Activated naive CD4-positive, alpha-beta T cell treated with Interleukin-2 at 50 U/mL for 16 hours (primary cell): Measurements from ENCODE around the gene KCP.
"Not testable (repeated sequence)": the region's sequence is repeated elsewhere in the genome, so short reads cannot be mapped to it uniquely, and the experiment has no call there.

ENCODE experiments used
- DNase-seq: peaks from one replicate; pipeline ENCODE4 v3.0.0-alpha.2; 2020

Gene KCP

DNA sequence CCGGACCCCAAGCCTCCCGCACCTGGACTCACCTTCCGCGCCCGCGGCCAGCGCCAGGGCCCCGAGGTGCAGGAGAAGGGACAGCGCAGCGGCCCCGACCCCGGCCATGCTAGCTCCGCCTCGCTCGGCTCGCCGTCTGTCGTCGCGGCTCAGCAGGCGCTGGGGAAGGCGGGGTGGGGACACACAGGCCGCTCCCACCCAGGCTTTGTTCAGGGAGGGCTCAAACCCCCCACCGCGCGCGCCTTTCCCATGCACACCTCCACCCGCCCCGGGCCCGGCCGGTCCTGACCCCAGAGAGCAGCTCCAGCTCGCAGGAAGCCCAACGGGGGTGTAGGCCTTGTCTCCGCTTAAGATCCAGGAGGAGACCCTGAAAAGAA lies at the start of gene KCP:
Gene KCP (minus strand): TSS at position 141 of the 377 bp plus-strand sequence. CDS start 33 bp downstream, at position 108.
- DNase-seq, result no peak

DNA sequence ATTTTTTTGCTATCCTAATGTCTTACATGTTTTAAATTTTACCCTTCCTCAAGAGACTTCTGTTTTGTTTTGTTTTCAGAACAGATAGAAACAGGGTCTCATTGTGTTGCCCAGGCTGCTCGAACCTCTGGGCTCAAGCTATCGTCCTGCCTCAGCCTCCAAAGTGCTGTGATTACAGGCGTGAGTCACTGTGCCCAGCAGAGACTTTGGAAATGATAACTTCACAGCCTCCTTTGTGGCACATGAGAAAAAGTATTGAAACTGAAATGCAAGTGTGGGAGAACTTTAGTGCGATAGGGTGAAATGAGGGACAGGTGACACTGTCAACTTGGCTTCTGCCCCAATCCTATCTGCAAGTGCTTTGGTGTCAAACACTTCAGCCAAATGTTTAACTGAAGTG lies 48.8 kb upstream of the KCP start:
- DNase-seq, result no peak

- DNase-seq, result no peak
These were observed 45.5 kb upstream of the KCP start for GRCh38 chr7:128955981-128956380.

DNA sequence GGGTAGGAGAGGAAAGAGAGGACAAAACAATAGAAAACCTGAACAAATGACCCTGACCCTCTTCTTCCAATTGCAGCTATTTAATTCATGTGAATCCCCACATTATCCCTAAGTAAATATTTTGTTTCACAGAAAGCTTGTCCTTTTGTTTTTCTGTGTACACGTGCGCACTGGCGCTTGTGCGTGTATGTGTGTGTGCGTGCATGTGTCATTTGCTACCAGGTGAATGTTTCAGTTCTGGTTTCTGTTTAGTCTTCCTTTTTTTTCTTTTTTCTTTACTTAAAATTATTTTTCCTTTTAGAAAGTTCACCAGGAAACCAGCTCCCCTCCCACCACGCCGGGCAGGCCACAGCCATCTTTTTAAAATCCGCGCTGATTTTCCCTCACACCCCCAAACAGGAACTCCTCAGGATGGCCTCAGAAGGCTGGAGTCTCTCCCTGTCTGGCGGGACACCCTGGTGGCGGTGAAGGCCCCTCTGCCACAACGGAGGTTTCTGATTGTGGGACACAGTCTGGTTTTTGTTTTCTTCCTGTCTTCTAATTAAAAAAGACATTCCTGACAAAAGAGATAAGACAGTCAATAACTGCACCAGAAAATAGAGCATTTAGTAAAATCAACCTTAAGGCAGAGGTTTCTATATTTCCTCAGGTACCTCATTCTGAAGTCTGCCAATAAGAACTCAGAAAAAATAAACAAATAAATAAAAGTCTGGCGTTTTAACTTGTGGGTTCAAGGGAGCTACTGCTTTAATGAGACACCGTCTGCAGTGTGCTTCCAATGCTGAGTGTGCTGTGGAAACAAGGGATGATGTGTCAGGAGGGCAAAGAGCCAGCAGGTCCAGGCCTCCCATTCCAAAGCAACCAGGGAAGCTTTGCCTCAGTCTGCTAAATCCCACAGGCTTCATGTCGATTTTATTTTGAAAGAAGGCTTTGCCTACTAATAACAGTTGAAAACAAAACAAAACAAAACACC lies 44.6 kb upstream of the KCP start:
- DNase-seq, result no peak

DNA sequence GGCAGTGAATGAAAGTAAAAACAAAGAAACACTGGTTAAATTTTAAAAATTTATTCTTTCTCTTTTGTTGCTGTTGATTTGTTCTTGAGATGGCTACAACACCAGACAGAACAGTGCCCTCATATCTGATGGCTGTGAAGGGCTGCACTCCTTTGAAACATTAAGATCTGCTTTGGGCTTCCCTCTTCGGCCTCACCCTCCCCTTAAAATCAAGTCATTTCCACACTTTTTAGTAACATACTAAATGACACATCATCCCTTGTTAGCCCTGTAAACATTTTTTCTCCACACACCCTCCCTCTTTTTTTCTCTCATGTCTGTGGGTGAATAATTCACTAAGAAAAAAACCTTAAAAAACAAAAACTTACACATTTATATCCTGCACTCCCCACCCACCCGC lies 43.6 kb upstream of the KCP start:
- no peak for DNase-seq

DNA sequence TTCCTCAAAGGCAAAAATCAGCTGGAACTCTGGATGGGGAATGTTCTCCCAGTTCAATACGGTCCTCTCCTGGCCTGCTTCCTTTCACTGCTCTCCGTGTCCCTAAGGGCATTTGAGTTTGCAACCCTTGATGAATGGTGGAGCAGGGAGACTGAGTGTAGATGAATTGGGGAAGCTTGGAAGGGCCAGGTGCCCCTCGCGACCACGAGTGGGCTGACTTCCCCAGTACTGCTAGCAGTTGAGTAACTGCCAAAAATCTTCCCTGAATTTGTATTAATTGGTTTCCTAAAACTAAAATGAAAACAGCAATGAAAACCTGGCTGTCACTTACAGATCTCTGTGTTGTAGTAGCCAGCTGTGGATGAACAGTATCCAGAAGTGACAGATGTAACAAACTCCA lies 40.8 kb upstream of the KCP start:
- no peak for DNase-seq

- DNase-seq, result no peak
These were observed 38.7 kb upstream of the KCP start for GRCh38 chr7:128948976-128949760.

- no peak for DNase-seq
These were observed 37.9 kb upstream of the KCP start for GRCh38 chr7:128948312-128948973.

- no peak for DNase-seq
These were observed 37.3 kb upstream of the KCP start for GRCh38 chr7:128947854-128948253.

DNA sequence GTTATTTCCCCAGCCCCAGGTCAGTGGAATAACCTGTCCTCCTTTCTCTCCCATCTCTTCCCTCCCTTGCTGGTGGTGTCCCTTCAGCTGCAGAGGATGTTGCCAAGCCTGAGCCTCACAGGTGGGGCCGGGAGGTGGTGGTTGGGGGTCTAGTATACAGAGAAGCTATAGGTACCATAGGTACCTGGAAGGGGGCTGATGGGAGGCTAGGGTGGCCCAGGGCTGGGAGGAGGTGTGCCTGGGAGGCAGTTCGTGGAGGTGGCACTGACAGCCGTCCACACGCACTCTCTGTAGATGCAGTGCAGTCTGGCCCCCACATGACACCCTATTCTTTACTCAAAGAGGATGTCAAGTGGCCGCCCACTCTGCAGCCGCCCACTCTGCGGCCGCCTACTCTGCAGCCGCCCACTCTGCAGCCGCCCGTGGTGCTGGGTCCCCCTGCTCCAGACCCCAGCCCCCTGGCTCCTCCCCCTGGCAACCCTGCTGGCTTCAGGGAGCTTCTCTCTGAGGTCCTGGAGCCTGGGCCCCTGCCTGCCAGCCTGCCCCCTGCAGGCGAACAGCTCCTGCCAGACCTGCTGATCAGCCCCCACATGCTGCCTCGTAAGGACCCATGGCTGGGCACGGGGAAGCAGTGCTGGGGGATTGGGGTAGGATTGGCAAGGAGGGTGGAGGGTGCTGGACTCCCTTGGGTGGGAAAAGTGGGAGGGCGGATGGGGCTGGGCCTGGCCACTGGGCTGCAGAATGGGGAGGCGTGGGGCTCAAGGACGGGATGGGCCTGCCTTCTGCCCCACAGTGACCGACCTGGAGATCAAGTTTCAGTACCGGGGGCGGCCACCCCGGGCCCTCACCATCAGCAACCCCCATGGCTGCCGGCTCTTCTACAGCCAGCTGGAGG lies 36.7 kb upstream of the KCP start:
- DNase-seq, result no peak

- DNase-seq, result no peak
These were observed 35.3 kb upstream of the KCP start for GRCh38 chr7:128945668-128946366.

- no peak for DNase-seq
These were observed 34.2 kb upstream of the KCP start for GRCh38 chr7:128944487-128945236.

GRCh38 chr7:128943251-128943650 lies 32.7 kb upstream of the KCP start:
- DNase-seq, result not testable (repeated sequence)

DNA sequence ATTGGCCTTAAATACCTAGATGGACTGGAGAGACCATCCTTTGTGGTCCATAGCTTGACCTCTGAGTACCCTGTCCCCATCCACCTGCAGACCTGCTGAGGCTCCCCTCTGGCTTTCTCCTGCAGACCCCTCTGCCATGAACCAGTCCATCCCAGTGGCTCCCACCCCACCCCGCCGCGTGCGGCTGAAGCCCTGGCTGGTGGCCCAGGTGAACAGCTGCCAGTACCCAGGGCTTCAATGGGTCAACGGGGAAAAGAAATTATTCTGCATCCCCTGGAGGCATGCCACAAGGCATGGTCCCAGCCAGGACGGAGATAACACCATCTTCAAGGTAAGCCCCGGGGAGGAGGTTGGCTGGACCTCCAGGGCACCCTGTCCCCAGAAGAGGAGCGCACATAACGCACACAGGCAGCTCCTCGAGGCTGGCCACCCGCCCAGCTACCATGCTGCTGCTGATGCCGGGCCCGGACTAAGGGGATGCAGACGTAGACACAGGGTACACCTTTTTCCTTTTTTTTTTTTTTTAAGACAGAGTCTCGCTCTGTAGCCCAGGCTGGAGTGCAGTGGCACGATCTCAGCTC lies 31.5 kb upstream of the KCP start:
- DNase-seq, result no peak

- no peak for DNase-seq
These were observed 30.9 kb upstream of the KCP start for GRCh38 chr7:128941323-128941890.

GRCh38 chr7:128940494-128941322 lies 30.2 kb upstream of the KCP start:
- DNase-seq, result peak; percentile 26

DNA sequence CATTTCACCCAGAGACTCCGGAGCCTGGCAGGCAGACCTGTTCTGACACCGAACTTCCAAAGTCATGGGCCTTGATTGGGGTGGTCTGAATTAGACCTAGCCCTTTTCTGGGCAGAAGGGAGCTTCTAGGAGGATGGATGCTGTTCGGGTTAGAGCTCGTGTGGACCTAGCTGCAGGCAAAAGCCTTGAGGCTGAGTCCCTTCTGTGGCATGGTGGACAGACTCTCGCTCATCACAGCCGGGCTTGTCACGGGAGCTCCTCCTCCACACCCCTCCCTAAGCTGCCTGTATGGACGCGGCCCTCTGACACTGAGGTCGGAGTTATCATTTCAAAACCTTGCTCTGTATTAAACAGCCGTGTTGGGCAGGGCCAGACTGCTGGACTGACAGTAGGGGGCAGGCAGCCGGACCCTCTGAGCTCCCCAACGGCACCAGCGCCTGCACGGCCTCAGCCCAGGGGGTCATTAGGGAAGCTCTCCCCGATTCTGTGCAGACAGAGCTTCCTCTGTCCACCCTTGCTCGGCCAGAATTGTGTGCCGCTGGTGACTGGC lies 29.4 kb upstream of the KCP start:
- DNase-seq, result no peak

GRCh38 chr7:128939075-128939860 lies 28.8 kb upstream of the KCP start:
- no peak for DNase-seq
